ENCODE data around the gene NKPD1. TPM values are rescaled to one million over a fixed set of nuclear protein-coding genes. Genes with fewer than 3 reads are reported as not detected.

Gene NKPD1
- total RNA-seq, 4 donors from 2014 or later, result 0.16 TPM; not detected in 3

DNA sequence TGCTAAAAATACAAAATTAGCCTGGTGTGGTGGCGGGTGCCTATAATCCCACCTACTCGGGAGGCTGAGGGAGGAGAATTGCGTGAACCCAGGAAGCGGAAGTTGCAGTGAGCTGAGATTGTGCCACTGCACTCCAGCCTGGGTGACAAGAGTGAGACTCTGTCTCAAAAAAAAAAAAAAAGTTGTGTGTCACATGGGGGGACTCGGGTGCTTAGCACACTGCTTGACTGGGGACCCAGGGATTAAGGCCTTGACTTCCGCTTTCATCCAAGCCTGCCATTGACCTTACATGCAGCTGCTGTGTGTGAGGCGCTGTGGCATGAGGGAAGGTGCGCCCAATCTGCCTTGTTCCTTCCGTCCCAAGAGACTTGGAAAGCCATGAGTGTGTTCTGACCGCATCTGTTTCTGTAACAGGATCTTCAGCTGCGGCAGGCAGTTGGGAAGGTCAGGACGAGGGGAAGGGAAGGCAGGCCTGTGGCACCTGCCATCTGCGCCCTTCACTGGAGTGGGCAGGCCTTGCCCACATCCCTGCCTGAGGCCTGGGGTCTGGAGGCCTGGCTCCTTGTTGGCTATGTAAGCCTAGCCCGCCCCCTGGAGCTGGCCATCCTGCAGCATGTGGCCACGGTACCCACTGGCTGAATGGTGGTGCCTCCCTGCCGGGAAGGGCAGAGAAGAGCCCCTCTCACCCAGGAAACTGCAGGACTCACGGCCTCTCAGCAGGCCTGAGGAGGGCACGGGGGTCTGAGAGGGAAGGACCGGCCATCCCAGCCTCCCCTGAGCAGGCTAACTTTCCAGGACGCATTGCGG lies 44.8 kb downstream of the NKPD1 start:
- Histone ChIP-seq H3K27me3 (no peaks in the 10 kb centered on the region), H3K36me3 (no peaks in the 10 kb centered on the region), H3K4me3 (no peak overlapping the region), H3K9me3 (no peaks in the 10 kb centered on the region), H3K27ac (peak overlapping the region; percentile 68 to 86 (median 79)), H3K4me1 (peaks cover 40 to 46% of the 10 kb centered on the region in 2 donors)
- TF ChIP-seq POLR2A (IDR thresholded peaks at IDR 0.05), result no peak
- TF ChIP-seq, protein P1, sequence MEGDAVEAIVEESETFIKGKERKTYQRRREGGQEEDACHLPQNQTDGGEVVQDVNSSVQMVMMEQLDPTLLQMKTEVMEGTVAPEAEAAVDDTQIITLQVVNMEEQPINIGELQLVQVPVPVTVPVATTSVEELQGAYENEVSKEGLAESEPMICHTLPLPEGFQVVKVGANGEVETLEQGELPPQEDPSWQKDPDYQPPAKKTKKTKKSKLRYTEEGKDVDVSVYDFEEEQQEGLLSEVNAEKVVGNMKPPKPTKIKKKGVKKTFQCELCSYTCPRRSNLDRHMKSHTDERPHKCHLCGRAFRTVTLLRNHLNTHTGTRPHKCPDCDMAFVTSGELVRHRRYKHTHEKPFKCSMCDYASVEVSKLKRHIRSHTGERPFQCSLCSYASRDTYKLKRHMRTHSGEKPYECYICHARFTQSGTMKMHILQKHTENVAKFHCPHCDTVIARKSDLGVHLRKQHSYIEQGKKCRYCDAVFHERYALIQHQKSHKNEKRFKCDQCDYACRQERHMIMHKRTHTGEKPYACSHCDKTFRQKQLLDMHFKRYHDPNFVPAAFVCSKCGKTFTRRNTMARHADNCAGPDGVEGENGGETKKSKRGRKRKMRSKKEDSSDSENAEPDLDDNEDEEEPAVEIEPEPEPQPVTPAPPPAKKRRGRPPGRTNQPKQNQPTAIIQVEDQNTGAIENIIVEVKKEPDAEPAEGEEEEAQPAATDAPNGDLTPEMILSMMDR (IDR thresholded peaks at IDR 0.05 in 4 of 5, conservative IDR thresholded peaks at IDR 0.05 in 1 of 5), result no peak
- ATAC-seq (peak; percentile 95 to 98), DNase-seq (peak; percentile 67 to 85)
- intact Hi-C loops (cut with DNase I; ENCODE audit: low total_unique reads), result no loop called here
- in situ Hi-C loops (cut with MboI; ENCODE audit: low sequenced_read_pairs in 4 of 4), result no loop called here

DNA sequence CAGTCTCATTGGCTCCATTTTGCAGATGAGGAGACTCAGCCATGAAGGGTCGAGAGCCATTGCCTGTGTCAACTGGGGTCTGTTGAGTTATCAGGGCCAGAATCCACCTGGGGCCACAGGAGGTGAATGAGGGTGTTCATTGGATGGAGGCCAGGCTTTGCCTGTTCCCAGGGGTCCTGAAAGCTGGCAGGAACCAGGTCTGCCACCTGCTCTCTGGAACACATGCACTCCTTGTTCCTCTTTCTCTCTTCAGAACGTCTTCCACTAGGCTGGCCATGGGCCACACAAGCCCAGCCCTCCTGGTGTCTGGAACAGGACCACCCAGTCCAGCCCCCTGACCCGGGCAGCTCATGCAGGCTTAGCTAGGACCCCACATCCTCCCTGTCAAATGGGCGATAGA lies 46.7 kb downstream of the NKPD1 start:
- intact Hi-C loops (cut with DNase I; ENCODE audit: low total_unique reads) (no loop called here), in situ Hi-C loops (cut with MboI; ENCODE audit: low sequenced_read_pairs in 4 of 4) (no loop called here)
- no peak overlapping the region for H3K27ac ChIP-seq
- DNase-seq, result no peak
- H3K4me1 ChIP-seq, result peaks cover 39 to 46% of the 10 kb centered on the region in 2 donors
- no peaks in the 10 kb centered on the region for H3K9me3 ChIP-seq
- TF ChIP-seq POLR2A (IDR thresholded peaks at IDR 0.05), result no peak
- TF ChIP-seq, protein P1 (IDR thresholded peaks at IDR 0.05 in 4 of 5, conservative IDR thresholded peaks at IDR 0.05 in 1 of 5), result no peak
- H3K4me3 ChIP-seq, result no peak overlapping the region
- no peak for ATAC-seq
- no peaks in the 10 kb centered on the region for H3K36me3 ChIP-seq
- H3K27me3 ChIP-seq, result no peaks in the 10 kb centered on the region

DNA sequence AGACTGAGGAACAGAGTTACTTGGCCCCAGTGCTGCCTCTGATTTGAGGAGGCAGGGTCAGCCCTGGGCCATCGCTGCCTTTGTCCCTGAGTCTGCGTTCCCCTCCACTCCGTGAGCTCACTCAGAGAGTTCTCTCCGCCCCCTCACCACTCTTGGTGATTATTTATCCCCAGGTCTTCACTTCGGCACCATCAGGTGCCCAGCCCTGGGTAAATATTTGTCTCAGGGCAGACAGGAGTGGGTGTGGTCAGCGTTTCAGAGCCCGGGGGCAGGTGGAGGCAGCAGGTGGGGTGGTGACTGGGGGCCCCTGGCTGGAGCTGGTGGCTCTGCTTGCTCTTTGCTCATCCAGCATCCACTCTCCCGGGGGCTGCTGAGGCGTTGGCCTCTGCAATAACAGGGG lies 47.2 kb downstream of the NKPD1 start:
- H3K36me3 ChIP-seq, result no peaks in the 10 kb centered on the region
- ATAC-seq (no peak), DNase-seq (no peak)
- H3K27me3 ChIP-seq, result no peaks in the 10 kb centered on the region
- in situ Hi-C loops (cut with MboI; ENCODE audit: low sequenced_read_pairs in 4 of 4), result no loop called here
- no peak overlapping the region for H3K4me3 ChIP-seq
- H3K27ac ChIP-seq, result no peak overlapping the region
- intact Hi-C loops (cut with DNase I; ENCODE audit: low total_unique reads), result no loop called here
- H3K9me3 ChIP-seq, result no peaks in the 10 kb centered on the region
- no peak for TF ChIP-seq POLR2A (IDR thresholded peaks at IDR 0.05)
- TF ChIP-seq, protein P1 (IDR thresholded peaks at IDR 0.05 in 4 of 5, conservative IDR thresholded peaks at IDR 0.05 in 1 of 5), result no peak
- peaks cover 34 to 41% of the 10 kb centered on the region in 2 donors for H3K4me1 ChIP-seq

DNA sequence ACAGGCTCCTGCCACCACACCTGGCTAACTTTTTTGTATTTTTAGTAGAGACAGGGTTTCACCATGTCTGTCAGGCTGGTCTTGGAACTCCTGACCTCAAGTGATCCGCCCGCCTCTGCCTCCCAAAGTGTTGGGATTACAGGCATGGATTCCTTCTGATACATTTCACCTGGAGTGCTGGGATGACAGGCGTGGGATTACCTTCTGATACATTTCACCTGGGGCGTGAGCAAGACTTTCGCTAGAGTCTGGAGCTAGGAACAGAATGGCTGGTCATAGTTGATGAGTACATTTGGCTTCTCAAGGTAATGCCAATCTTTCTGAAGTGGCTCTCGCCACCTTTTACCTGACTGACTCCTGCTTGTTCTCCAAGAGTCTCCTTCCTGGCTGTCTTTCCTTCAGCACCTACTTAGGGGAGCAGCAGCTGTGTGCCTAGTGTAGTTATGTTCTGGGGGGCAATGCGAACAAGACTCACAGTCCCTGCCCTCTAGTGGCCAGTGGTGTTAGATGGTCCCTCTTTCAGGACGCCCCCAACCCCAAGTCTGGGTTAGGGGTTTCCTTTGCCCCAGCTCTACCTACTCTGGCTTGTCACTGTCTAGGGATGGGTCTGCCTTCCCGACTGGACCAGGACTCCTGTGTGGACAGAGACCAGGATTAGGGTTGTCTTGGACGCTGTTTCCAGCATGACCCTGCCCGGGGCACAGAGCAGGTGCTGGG lies 48.5 kb downstream of the NKPD1 start:
- Histone ChIP-seq H3K27me3 (no peaks in the 10 kb centered on the region), H3K9me3 (no peaks in the 10 kb centered on the region), H3K4me3 (no peak overlapping the region), H3K4me1 (peaks cover 21 to 31% of the 10 kb centered on the region in 2 donors), H3K27ac (no peak overlapping the region), H3K36me3 (no peaks in the 10 kb centered on the region)
- intact Hi-C loops (cut with DNase I; ENCODE audit: low total_unique reads), result no loop called here
- in situ Hi-C loops (cut with MboI; ENCODE audit: low sequenced_read_pairs in 4 of 4), result no loop called here
- DNase-seq (no peak), ATAC-seq (no peak)
- TF ChIP-seq, protein P1 (IDR thresholded peaks at IDR 0.05 in 4 of 5, conservative IDR thresholded peaks at IDR 0.05 in 1 of 5), result no peak
- TF ChIP-seq POLR2A (IDR thresholded peaks at IDR 0.05), result no peak

Other genes with a start within 250 kb of the NKPD1 start
- 10 to 100 TPM in 1 of 4 donors, 1 to 10 TPM in 3; 1.1 to 18.7 (median 7.9) TPM for gene APOC1, start 246.4 kb downstream of the NKPD1 start, total RNA-seq
- gene APOC4, start 218.7 kb downstream of the NKPD1 start, total RNA-seq, result not detected
- 10 to 100 TPM in 1 of 4 donors, 1 to 10 TPM in 1, not detected in 2; 8.9 to 24.0 TPM for gene APOC2, start 214.9 kb downstream of the NKPD1 start, total RNA-seq
- gene CLPTM1, start 205.6 kb downstream of the NKPD1 start, total RNA-seq, result 100 to 1,000 TPM in 1 of 4 donors, 10 to 100 TPM in 3; 61.3 to 116 (median 89.4) TPM
- 10 to 100 TPM in 3 of 4 donors, 1 to 10 TPM in 1; 8.4 to 21.5 (median 12.9) TPM for gene RELB, start 159.5 kb downstream of the NKPD1 start, total RNA-seq
- gene CLASRP, start 121.9 kb downstream of the NKPD1 start, total RNA-seq, result 100 to 1,000 TPM in 2 of 4 donors, 10 to 100 TPM in 2; 28.8 to 121 (median 91.5) TPM
- gene ZNF296, start 84.5 kb downstream of the NKPD1 start, total RNA-seq, result not detected
- 10 to 100 TPM; 18.6 to 33.4 (median 27.9) TPM for gene GEMIN7, start 81.7 kb downstream of the NKPD1 start, total RNA-seq
- gene PPP1R37, start 67.8 kb downstream of the NKPD1 start, total RNA-seq, result 10 to 100 TPM; 30.5 to 51.1 (median 39.7) TPM
- gene TRAPPC6A, start 17.3 kb upstream of the NKPD1 start, total RNA-seq, result 10 to 100 TPM; 18.4 to 29.2 (median 24.8) TPM
- 10 to 100 TPM in 1 of 4 donors, 1 to 10 TPM in 3; 1.9 to 14.9 (median 5.8) TPM for gene BLOC1S3, start 17.8 kb upstream of the NKPD1 start, total RNA-seq
- gene EXOC3L2, start 84.4 kb upstream of the NKPD1 start, total RNA-seq, result under 1 TPM in 2 of 4 donors, not detected in 2; 0.46 to 0.55 TPM
- 10 to 100 TPM; 12.2 to 42.5 (median 22.1) TPM for gene MARK4, start 90.3 kb upstream of the NKPD1 start, total RNA-seq
- gene CKM, start 161.9 kb upstream of the NKPD1 start, total RNA-seq, result over 10,000 TPM; 18,507 to 37,792 (median 27,366) TPM
- 1 to 10 TPM in 1 of 4 donors, not detected in 3; 2.7 TPM for gene KLC3, start 179.8 kb upstream of the NKPD1 start, total RNA-seq
- gene ERCC2, start 209.6 kb upstream of the NKPD1 start, total RNA-seq, result 1 to 10 TPM; 4.8 to 8.9 (median 7.2) TPM
- gene PPP1R13L, start 244.1 kb upstream of the NKPD1 start, total RNA-seq, result 1 to 10 TPM; 1.1 to 6.9 (median 1.5) TPM
- gene POLR1G, start 245.7 kb upstream of the NKPD1 start, total RNA-seq, result 1 to 10 TPM; 5.1 to 8.3 (median 5.8) TPM

Measured in gastrocnemius medialis (tissue), 4 donors.